Esophagus (tissue), 2 donors: ENCODE data around the gene FASLG. TPM values are rescaled to one million over a fixed set of nuclear protein-coding genes. Genes with fewer than 3 reads are reported as not detected.
A peak's percentile ranks its signal among the peaks of the same experiment; 100 is the strongest.
"Not testable (repeated sequence)": the region's sequence is repeated elsewhere in the genome, so short reads cannot be mapped to it uniquely, and the experiment has no call there.

ENCODE experiments used
- H3K27ac ChIP-seq, 2 donors: one replicate each; pipeline ENCODE4 v1.5.1; 2013; ENCODE audit warnings: low read depth in 2 of 2, mild to moderate bottlenecking in 2 of 2, inconsistent platforms in 1 of 2, low read length in 1 of 2, moderate library complexity in 1 of 2
- H3K27me3 ChIP-seq, 2 donors: one replicate each; pipeline ENCODE4 v1.6.1; 2013; ENCODE audit warnings: low read length in 2 of 2, control low read depth in 1 of 2, mild to moderate bottlenecking in 1 of 2; ENCODE audit not compliant: insufficient read depth in 2 of 2, control insufficient read depth in 1 of 2
- H3K36me3 ChIP-seq, 2 donors: one replicate each; pipeline ENCODE4 v1.6.1; 2013; ENCODE audit warnings: low read length in 1 of 2; ENCODE audit not compliant: control insufficient read depth in 2 of 2, insufficient read depth in 2 of 2
- H3K4me1 ChIP-seq, 2 donors: one replicate each; pipeline ENCODE4 v1.6.1; 2013; ENCODE audit warnings: low read length in 1 of 2; ENCODE audit not compliant: control insufficient read depth in 2 of 2, insufficient read depth in 2 of 2
- H3K4me3 ChIP-seq, 2 donors: one replicate each; pipeline ENCODE4 v1.5.1; 2013; ENCODE audit warnings: low read length in 2 of 2, mild to moderate bottlenecking in 2 of 2, low read depth in 1 of 2, moderate library complexity in 1 of 2
- H3K9me3 ChIP-seq, 2 donors: one replicate each; pipeline ENCODE4 v1.6.1; 2013; ENCODE audit warnings: mild to moderate bottlenecking in 2 of 2, low read depth in 1 of 2, low read length in 1 of 2, moderate library complexity in 1 of 2; ENCODE audit not compliant: control insufficient read depth in 2 of 2, insufficient read depth in 1 of 2
- WGBS, 2 donors: extraction: QIAGEN DNeasy Blood & Tissue Kit; methylation state at CpG; one replicate each; pipeline ENCODE4 v1.1.7; 2013; 5-methylcytosine and 5-hydroxymethylcytosine counted together
- polyA plus RNA-seq, 2 donors: library from polyadenylated mRNA; stranded (reverse); fragments of 200-250 nt; gene quantifications; one replicate each; pipeline ENCODE4 v1.2.3, GENCODE V29; 2013
- donor health status: healthy with polysubstance abuse.
- donor health status: Bipolar disorder and iron deficiency.

The FASLG gene
- polyA plus RNA-seq, 2 donors: 0.19 to 0.28 TPM

GRCh38 chr1:172690925-172691324 is 32.0 kb downstream of the FASLG start:
- H3K4me3 ChIP-seq, H3K27ac ChIP-seq, H3K27me3 ChIP-seq, H3K36me3 ChIP-seq, H3K9me3 ChIP-seq, H3K4me1 ChIP-seq: not testable (repeated sequence)
- 74 to 79% methylated on average over 1 of the region's 1 CpG for WGBS, 2 donors

GRCh38 chr1:172697534-172698002 is 38.7 kb downstream of the FASLG start:
- Histone ChIP-seq H3K27ac (peak overlapping the region in 1 of 2 donors; percentile 16), H3K4me3 (no peak overlapping the region), H3K36me3 (no peaks in the 10 kb centered on the region), H3K9me3 (no peaks in the 10 kb centered on the region), H3K27me3 (no peaks in the 10 kb centered on the region), H3K4me1 (no peaks in the 10 kb centered on the region)
- WGBS, 2 donors: 53 to 59% methylated on average over 4 of the region's 4 CpGs

GRCh38 chr1:172698224-172698623 is 39.3 kb downstream of the FASLG start:
- H3K36me3 ChIP-seq: no peaks in the 10 kb centered on the region
- no peak overlapping the region for H3K4me3 ChIP-seq
- H3K27me3 ChIP-seq: no peaks in the 10 kb centered on the region
- H3K9me3 ChIP-seq: no peaks in the 10 kb centered on the region
- WGBS, 2 donors: 69 to 76% methylated on average over 2 of the region's 2 CpGs
- no peak overlapping the region for H3K27ac ChIP-seq
- no peaks in the 10 kb centered on the region for H3K4me1 ChIP-seq

- Histone ChIP-seq H3K36me3 (no peaks in the 10 kb centered on the region), H3K4me1 (no peaks in the 10 kb centered on the region), H3K27ac (peak overlapping the region in 1 of 2 donors; percentile 44), H3K4me3 (no peak overlapping the region), H3K27me3 (no peaks in the 10 kb centered on the region), H3K9me3 (no peaks in the 10 kb centered on the region)
- WGBS, 2 donors: 65 to 72% methylated on average over 3 of the region's 3 CpGs
These were observed 40.2 kb downstream of the FASLG start for GRCh38 chr1:172699111-172699510.

GRCh38 chr1:172699695-172700227 is 40.9 kb downstream of the FASLG start:
- Histone ChIP-seq H3K4me3 (no peak overlapping the region), H3K4me1 (no peaks in the 10 kb centered on the region), H3K9me3 (no peaks in the 10 kb centered on the region), H3K36me3 (no peaks in the 10 kb centered on the region), H3K27ac (no peak overlapping the region), H3K27me3 (no peaks in the 10 kb centered on the region)
- WGBS, 2 donors: 57 to 65% methylated on average over 4 of the region's 4 CpGs

GRCh38 chr1:172700556-172700955 is 41.7 kb downstream of the FASLG start:
- 75 to 77% methylated on average over 3 of the region's 3 CpGs for WGBS, 2 donors
- Histone ChIP-seq H3K4me3 (no peak overlapping the region), H3K4me1 (no peaks in the 10 kb centered on the region), H3K27ac (no peak overlapping the region), H3K9me3 (no peaks in the 10 kb centered on the region), H3K36me3 (no peaks in the 10 kb centered on the region), H3K27me3 (no peaks in the 10 kb centered on the region)

GRCh38 chr1:172704001-172704400 is 45.1 kb downstream of the FASLG start:
- 45 to 60% methylated on average over 1 of the region's 1 CpG for WGBS, 2 donors
- Histone ChIP-seq H3K27me3 (no peaks in the 10 kb centered on the region), H3K4me3 (no peak overlapping the region)

GRCh38 chr1:172704420-172705210 is 45.7 kb downstream of the FASLG start:
- Histone ChIP-seq H3K27me3 (no peaks in the 10 kb centered on the region), H3K4me1 (no peaks in the 10 kb centered on the region), H3K4me3 (no peak overlapping the region), H3K27ac (no peak overlapping the region), H3K36me3 (no peaks in the 10 kb centered on the region), H3K9me3 (no peaks in the 10 kb centered on the region)
- WGBS, 2 donors: 71 to 78% methylated on average over 2 of the region's 2 CpGs

More at GRCh38 chr1:172704001-172704400, 45.1 kb downstream of the FASLG start:
- Histone ChIP-seq H3K36me3 (no peaks in the 10 kb centered on the region), H3K27ac (no peak overlapping the region), H3K4me1 (no peaks in the 10 kb centered on the region), H3K9me3 (no peaks in the 10 kb centered on the region)

- Histone ChIP-seq H3K27ac (no peak overlapping the region), H3K4me3 (no peak overlapping the region), H3K27me3 (no peaks in the 10 kb centered on the region), H3K9me3 (no peaks in the 10 kb centered on the region), H3K36me3 (no peaks in the 10 kb centered on the region), H3K4me1 (no peaks in the 10 kb centered on the region)
- WGBS, 2 donors: 29 to 46% methylated on average over 2 of the region's 2 CpGs
These were observed 49.5 kb downstream of the FASLG start for GRCh38 chr1:172708452-172708851.

- no peak overlapping the region for H3K4me3 ChIP-seq
- H3K27me3 ChIP-seq: no peaks in the 10 kb centered on the region
- H3K4me1 ChIP-seq: no peaks in the 10 kb centered on the region
- no peaks in the 10 kb centered on the region for H3K36me3 ChIP-seq
- no peak overlapping the region for H3K27ac ChIP-seq
- H3K9me3 ChIP-seq: no peaks in the 10 kb centered on the region
- WGBS, 2 donors: 92 to 97% methylated on average over 1 of the region's 1 CpG
These were observed 52.7 kb downstream of the FASLG start for GRCh38 chr1:172711558-172711957.
